Hepatocyte (in vitro differentiated cells): Measurements from ENCODE around the gene KASH5.

Experiments
- EZH2 ChIP-seq: fragments of 200-600 bp; sonication (generic); IDR thresholded peaks from 2 replicates; pipeline ENCODE4 v1.6.1; 2016; ENCODE audit warnings: antibody characterized with exemption, mild to moderate bottlenecking, borderline replicate concordance
- TF ChIP-seq, protein P1 (sequence below): fragments of 200-600 bp; sonication (generic); IDR thresholded peaks from 2 replicates; pipeline ENCODE4 v1.5.1; 2016; ENCODE audit warnings: antibody characterized with exemption, mild to moderate bottlenecking; ENCODE audit not compliant: poor library complexity

DNA sequence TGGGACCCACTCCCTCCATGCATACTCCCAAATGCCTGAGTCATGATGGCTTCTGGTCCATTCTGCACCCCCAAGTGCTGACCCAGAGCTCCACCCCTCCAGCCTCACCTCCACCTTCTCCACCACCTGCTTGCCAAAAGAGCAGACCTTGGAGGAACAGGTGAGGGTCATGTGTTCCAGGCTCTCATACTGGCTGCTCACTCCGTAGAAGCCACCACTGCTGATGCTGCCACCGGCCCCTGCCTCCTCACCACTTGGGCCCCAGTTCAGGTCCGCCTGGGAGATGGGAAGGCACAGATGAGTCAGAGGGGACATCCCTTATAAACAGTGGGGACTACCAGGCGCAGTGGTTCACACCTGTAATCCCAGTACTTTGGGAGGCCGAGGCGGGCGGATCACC, 44.9 kb upstream of the KASH5 start:
- TF ChIP-seq, protein P1, sequence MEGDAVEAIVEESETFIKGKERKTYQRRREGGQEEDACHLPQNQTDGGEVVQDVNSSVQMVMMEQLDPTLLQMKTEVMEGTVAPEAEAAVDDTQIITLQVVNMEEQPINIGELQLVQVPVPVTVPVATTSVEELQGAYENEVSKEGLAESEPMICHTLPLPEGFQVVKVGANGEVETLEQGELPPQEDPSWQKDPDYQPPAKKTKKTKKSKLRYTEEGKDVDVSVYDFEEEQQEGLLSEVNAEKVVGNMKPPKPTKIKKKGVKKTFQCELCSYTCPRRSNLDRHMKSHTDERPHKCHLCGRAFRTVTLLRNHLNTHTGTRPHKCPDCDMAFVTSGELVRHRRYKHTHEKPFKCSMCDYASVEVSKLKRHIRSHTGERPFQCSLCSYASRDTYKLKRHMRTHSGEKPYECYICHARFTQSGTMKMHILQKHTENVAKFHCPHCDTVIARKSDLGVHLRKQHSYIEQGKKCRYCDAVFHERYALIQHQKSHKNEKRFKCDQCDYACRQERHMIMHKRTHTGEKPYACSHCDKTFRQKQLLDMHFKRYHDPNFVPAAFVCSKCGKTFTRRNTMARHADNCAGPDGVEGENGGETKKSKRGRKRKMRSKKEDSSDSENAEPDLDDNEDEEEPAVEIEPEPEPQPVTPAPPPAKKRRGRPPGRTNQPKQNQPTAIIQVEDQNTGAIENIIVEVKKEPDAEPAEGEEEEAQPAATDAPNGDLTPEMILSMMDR, result no peak
- no peak for TF ChIP-seq EZH2
